Mucosa of stomach (tissue), 1 donor: ENCODE results near the gene CTNND2.
"Not testable (repeated sequence)": the region's sequence is repeated elsewhere in the genome, so short reads cannot be mapped to it uniquely, and the experiment has no call there.

Experiments used
- H3K27me3 ChIP-seq: one replicate; pipeline ENCODE4 v1.7.0; 2013; ENCODE audit warnings: mild to moderate bottlenecking, low read length; ENCODE audit not compliant: control insufficient read depth, insufficient read depth
- H3K36me3 ChIP-seq: one replicate; pipeline ENCODE4 v1.7.0; 2013; ENCODE audit warnings: low read length; ENCODE audit not compliant: control insufficient read depth, insufficient read depth
- H3K4me1 ChIP-seq: one replicate; pipeline ENCODE4 v1.7.0; 2013; ENCODE audit warnings: mild to moderate bottlenecking, low read length; ENCODE audit not compliant: control insufficient read depth, insufficient read depth
- H3K4me3 ChIP-seq: one replicate; pipeline ENCODE4 v1.7.0; 2013; ENCODE audit warnings: low read length
- H3K9ac ChIP-seq: one replicate; pipeline ENCODE4 v1.7.0; 2013; ENCODE audit warnings: mild to moderate bottlenecking, low read length, moderate library complexity
- H3K9me3 ChIP-seq: one replicate; pipeline ENCODE4 v1.7.0; 2013; ENCODE audit warnings: mild to moderate bottlenecking, low read length, moderate library complexity; ENCODE audit not compliant: control insufficient read depth
- donor health status: Pancreatic carcinoma.

Gene CTNND2

DNA sequence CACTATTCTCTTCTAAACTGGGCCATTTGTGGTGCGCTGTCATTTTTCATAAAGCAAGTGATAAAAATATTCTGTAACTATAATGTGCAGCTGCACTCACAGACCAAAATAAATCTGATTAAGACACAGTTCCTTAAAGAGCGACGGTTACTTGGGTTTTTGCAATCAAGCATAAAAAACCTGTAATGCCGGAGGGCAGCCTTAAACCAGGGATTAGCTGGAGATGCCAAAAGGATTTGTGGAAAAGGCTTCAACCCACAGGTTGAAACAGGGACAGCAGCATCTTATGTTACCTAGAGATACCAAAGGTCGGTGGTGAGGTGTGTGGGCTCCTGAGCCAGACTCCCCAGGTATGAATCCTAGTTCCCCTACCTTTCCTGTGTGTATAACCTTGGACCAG is 49.3 kb downstream of the CTNND2 start:
- no peaks in the 10 kb centered on the region for H3K27me3 ChIP-seq
- H3K36me3 ChIP-seq = no peaks in the 10 kb centered on the region
- no peaks in the 10 kb centered on the region for H3K9me3 ChIP-seq
- H3K4me1 ChIP-seq = no peaks in the 10 kb centered on the region
- no peak overlapping the region for H3K9ac ChIP-seq
- H3K4me3 ChIP-seq = no peak overlapping the region

DNA sequence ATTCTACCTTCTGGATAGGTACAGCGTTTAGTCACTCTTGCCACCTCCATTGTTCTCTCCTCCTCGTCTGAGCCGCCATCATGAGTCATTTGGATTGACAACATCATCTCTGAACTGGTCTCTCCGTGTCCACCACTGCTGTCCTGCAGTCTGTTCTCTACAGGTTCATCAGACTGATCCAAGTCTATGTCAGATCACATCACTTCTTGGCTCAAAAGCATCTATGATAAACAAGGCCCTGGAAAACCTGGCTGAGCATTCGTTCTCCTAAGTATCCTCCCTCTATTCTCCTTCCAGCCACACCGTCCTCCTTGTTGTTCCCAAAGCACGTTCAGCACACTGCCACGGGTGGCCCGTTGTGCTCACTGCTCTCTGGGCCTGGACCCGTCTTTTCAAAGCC is 50.5 kb downstream of the CTNND2 start:
- Histone ChIP-seq H3K27me3 (no peaks in the 10 kb centered on the region), H3K4me1 (no peaks in the 10 kb centered on the region)

DNA sequence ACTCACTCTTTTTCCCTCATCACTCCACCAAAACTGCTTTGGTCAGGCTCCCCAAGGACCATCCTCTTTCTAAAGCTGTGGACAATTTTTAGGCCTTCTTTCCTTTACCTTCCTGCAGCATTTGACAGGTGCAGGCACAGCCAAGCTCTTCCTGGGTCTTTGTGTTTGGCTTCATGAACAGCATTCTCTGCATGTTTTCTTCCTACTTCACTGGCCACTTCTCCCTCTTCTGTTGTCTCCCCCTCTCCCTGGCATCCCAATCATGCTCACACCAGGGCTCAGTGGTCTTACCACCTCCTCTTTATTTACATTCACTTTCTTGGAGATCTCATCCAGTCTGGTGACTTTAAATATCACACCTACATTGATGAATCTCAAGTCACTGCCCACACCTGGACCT is 51.1 kb downstream of the CTNND2 start:
- Histone ChIP-seq H3K4me3 (no peak overlapping the region), H3K36me3 (no peaks in the 10 kb centered on the region), H3K9me3 (no peaks in the 10 kb centered on the region), H3K4me1 (no peaks in the 10 kb centered on the region), H3K9ac (no peak overlapping the region), H3K27me3 (no peaks in the 10 kb centered on the region)

More for the DNA sequence above, 50.5 kb downstream of the CTNND2 start:
- H3K9ac ChIP-seq = no peak overlapping the region
- H3K36me3 ChIP-seq = no peaks in the 10 kb centered on the region
- H3K4me3 ChIP-seq = no peak overlapping the region
- H3K9me3 ChIP-seq = no peaks in the 10 kb centered on the region

DNA sequence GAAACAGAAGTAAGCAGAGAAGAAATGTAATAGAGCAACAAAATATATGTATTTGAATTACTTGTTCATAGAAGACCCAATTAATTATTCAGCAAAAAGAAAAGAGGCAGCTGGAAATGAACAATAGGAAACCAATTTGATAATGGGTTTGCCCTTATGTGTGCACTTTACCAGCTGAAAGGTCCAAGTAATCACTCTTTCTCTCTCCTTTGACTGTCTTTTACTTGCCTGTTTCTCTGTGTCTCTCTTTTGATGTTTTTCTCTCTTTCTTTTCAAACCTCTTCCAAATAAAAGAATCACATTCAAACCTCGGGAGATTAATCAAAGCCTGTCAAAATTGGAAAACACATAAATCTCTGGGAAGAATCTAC is 51.5 kb downstream of the CTNND2 start:
- Histone ChIP-seq H3K27me3 (no peaks in the 10 kb centered on the region), H3K4me1 (no peaks in the 10 kb centered on the region), H3K9me3 (no peaks in the 10 kb centered on the region), H3K9ac (no peak overlapping the region), H3K36me3 (no peaks in the 10 kb centered on the region), H3K4me3 (no peak overlapping the region)

DNA sequence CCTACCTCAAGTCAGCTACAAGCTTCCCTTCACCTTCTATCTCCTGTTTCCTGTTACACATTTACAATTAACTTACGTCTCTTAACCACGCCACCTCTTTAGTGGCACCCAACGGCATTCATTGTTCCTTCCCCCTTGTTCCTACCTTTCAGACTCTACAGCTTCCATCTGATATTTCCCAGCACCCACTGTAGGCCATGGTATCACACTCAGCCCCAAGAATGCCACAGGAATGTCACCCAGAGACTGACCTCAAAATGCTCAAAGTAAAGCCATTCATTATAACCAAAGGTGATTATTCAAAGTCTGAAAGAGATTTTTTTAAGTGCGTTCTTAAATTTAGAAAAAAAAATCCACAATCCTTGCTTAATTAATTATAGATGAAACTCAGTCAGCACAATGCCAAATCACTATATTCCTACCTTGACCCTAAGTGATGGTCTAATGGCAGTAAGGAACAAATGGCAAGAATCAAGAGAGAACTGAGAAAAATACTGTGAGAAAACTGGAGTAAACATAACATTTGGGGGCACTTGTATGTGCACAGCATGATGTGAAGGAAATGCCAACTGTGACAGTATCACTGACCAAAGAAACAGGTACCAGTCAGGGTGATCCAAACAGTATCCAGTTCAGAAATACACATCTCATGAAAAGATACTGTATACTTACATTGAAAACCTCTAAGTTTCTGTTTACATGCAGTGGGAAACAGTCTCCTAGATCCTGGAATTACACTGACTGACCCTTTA is 52.1 kb downstream of the CTNND2 start:
- Histone ChIP-seq H3K4me3 (no peak overlapping the region), H3K36me3 (no peaks in the 10 kb centered on the region), H3K27me3 (no peaks in the 10 kb centered on the region), H3K4me1 (no peaks in the 10 kb centered on the region), H3K9ac (no peak overlapping the region), H3K9me3 (no peaks in the 10 kb centered on the region)

DNA sequence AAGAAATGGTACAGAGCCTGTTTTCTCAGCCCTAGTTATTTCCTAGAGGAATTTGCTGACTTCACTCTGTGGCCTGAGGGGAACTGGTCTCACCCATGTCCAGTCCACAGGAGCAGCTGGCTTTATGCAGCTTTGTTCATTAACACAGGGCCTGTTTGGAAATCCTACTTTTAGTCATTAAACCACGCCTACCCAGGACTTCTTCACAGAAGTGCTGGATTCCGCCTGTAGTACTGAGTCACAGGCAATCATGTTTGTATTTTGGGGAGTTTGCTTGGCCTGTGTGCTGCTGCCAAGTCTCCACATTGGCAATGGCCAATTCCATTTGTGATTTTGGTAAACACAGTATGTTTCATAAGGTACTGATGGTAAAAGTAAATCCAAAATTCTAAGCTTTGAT is 52.8 kb downstream of the CTNND2 start:
- H3K9me3 ChIP-seq = no peaks in the 10 kb centered on the region
- H3K36me3 ChIP-seq = no peaks in the 10 kb centered on the region
- no peak overlapping the region for H3K9ac ChIP-seq
- H3K4me3 ChIP-seq = no peak overlapping the region
- H3K4me1 ChIP-seq = no peaks in the 10 kb centered on the region
- H3K27me3 ChIP-seq = no peaks in the 10 kb centered on the region

DNA sequence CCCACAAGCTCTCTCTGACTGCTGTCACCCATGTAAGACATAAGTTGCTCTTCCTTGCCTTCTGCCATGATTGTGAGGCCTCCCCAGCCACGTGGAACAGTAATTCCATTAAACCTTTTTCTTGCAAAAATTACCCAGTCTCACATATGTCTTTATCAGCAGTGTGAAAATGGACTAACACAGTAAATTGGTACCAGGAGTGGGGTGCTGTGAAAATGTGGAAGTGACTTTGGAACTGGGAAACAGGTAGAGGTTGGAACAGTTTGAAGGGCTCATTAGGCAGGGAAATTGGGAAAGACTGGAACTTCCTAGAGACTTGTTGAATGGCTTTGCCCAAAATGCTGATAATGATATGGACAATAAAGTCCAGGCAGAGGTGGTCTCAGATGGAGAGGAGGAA is 75.7 kb downstream of the CTNND2 start:
- H3K4me3 ChIP-seq, H3K9ac ChIP-seq, H3K36me3 ChIP-seq, H3K9me3 ChIP-seq, H3K4me1 ChIP-seq, H3K27me3 ChIP-seq: not testable (repeated sequence)

DNA sequence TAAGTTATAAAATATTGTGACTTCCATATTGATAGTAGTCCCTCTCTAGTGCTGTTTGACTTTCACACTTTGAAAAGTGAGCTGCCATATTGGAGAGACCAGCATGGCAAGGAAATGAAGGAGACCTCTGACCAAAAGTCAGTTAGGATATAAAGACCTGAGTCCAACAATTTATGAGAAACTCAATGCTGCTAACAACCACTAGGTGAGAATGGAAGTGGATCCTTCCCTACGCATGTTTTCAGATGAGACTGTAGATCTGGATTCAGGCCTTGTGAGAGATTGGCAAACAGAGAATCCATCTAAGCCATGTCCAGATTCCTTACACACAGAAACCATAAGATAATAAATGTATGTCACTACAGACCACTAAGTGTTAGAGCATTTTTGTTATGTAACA is 81.6 kb downstream of the CTNND2 start:
- Histone ChIP-seq H3K27me3 (no peaks in the 10 kb centered on the region), H3K9me3 (no peaks in the 10 kb centered on the region), H3K4me1 (no peaks in the 10 kb centered on the region), H3K4me3 (no peak overlapping the region), H3K36me3 (no peaks in the 10 kb centered on the region), H3K9ac (no peak overlapping the region)

DNA sequence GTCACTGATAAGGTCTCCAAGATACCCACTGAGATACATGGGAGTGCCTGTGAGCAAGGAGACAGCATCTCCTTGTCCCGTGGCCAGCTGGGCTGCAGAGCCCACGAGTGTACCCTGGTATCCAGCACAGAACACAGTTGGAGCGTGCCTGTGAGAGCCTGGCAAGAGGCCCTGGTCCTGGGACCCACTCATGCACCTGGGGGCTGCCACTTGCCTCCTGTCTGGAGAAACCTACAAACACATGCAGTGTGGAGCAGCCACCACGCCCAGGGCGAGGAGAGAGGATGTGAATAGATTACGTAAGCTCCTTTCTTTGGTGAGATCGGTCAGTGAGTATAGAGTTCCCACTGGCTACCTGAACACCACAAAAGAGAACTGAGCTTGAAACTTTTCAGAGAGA is 88.3 kb downstream of the CTNND2 start:
- Histone ChIP-seq H3K9me3 (no peaks in the 10 kb centered on the region), H3K27me3 (no peaks in the 10 kb centered on the region), H3K4me3 (no peak overlapping the region), H3K4me1 (no peaks in the 10 kb centered on the region), H3K9ac (no peak overlapping the region), H3K36me3 (no peaks in the 10 kb centered on the region)

DNA sequence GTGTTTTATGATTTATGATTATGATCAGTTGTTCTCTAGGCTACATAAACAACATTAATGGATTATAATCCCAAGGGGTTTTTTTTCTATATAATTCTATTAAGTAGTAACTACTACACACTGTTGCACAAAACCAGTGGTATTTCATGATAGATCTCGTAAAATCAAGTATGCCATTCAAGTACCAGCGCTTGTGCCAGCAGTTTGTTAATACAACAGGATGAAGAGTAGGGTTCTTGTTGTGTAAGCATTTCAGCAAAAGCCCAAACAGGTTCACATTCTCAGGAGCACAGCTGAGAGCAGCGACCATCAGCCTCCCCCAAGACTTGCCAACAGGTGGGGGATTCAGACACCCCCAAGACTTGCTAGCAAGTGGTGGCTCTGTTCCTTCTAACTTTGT is 88.8 kb downstream of the CTNND2 start:
- Histone ChIP-seq H3K9me3 (no peaks in the 10 kb centered on the region), H3K36me3 (no peaks in the 10 kb centered on the region), H3K27me3 (no peaks in the 10 kb centered on the region), H3K9ac (no peak overlapping the region), H3K4me3 (no peak overlapping the region), H3K4me1 (no peaks in the 10 kb centered on the region)

DNA sequence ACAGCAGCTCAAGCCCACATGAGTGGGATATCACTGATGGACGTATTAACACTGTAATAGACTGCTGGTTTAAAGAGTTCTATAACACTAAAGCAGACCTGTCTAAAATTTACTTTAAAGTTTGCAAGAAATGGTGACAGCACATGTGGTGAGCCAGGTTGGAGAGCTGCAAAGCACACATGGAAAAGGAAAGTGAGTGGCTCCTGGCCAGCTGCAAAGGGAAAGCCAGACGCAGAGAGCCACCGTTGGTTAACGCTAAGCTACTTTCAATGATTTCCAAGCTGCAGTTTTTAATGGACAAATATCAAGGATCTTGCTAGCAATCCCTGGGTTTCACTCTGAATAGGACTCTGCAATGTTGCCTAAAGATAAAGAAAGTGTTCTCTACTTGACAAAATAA is 89.9 kb downstream of the CTNND2 start:
- Histone ChIP-seq H3K4me1 (no peaks in the 10 kb centered on the region), H3K36me3 (no peaks in the 10 kb centered on the region), H3K9ac (no peak overlapping the region), H3K9me3 (no peaks in the 10 kb centered on the region), H3K27me3 (no peaks in the 10 kb centered on the region), H3K4me3 (no peak overlapping the region)

DNA sequence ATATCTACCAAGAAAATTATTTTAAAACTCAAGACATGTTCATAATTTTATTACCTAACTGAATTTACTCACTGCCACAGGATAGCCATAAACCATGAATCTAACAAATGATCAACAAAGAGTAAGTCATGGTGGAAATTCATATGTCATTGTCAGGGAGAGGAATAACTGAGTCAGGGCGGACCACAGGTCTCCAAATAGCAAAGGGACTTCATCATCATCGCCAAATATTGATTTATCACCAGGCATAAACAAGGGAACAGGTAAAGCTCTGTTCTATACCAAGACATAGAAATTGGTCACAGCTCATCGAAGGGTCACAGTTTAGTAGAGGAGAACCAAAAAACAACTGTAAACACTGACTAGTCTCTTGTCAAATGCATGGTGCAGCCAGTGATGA is 94.8 kb downstream of the CTNND2 start:
- H3K9me3 ChIP-seq = no peaks in the 10 kb centered on the region
- no peak overlapping the region for H3K4me3 ChIP-seq
- H3K27me3 ChIP-seq = no peaks in the 10 kb centered on the region
- H3K9ac ChIP-seq = no peak overlapping the region
- no peaks in the 10 kb centered on the region for H3K4me1 ChIP-seq
- no peaks in the 10 kb centered on the region for H3K36me3 ChIP-seq

DNA sequence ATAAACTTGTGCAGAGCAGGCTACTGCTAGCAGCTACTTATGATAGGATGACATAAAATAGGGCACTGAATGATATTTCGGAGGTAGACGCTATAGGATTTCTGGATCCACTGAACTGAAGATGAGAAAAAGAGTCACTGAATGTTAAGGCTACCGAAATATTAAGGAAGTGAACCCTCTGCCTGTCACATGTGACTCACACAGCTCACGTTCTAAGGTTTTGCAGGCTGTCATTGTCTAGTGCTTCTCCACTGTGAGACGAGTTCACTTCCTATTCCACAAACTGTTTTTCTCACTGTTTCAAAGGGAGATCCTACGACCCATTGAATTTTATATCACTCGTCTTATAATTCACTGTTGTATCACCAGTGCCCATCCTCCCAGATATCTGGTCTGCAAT is 100.8 kb downstream of the CTNND2 start:
- Histone ChIP-seq H3K4me3 (no peak overlapping the region), H3K27me3 (no peaks in the 10 kb centered on the region), H3K9ac (no peak overlapping the region), H3K36me3 (no peaks in the 10 kb centered on the region), H3K4me1 (no peaks in the 10 kb centered on the region), H3K9me3 (no peaks in the 10 kb centered on the region)
